22Rv1 (cell line): ENCODE measurements around the gene SLC25A36.

ENCODE experiments used
- H3K27ac ChIP-seq: fragments of 450-650 bp; 2 replicates; pipeline ENCODE4 v1.5.1; 2017
- CTCF ChIP-seq: fragments of 450-650 bp; IDR thresholded peaks from 2 replicates; pipeline ENCODE4 v1.5.1; 2017; ENCODE audit warnings: mild to moderate bottlenecking
- ZFX ChIP-seq: fragments of 450-650 bp; IDR thresholded peaks from 2 replicates; pipeline ENCODE4 v1.6.1; 2017; ENCODE audit warnings: antibody characterized with exemption, borderline replicate concordance

The SLC25A36 gene

GRCh38 chr3:140941434-140942220, at the start of gene SLC25A36:
Gene SLC25A36 (plus strand): TSS chr3:140941836. CDS start chr3:140942055, 219 bp downstream.
- TF ChIP-seq ZFX (no peak), CTCF (no peak; the same call in 1 of the 2 replicates)
- H3K27ac ChIP-seq, result peak within 1 kb of the TSS; percentile 71

GRCh38 chr3:140896997-140897396, 44.6 kb upstream of the SLC25A36 start:
- no peak overlapping the region for H3K27ac ChIP-seq
- TF ChIP-seq ZFX (no peak), CTCF (no peak)

- H3K27ac ChIP-seq, result no peak overlapping the region
- no peak for TF ChIP-seq ZFX
- peak; percentile 82 for TF ChIP-seq CTCF
Measured at GRCh38 chr3:140898340-140899180, 43.1 kb upstream of the SLC25A36 start.

GRCh38 chr3:140899363-140899762, 42.3 kb upstream of the SLC25A36 start:
- TF ChIP-seq CTCF (no peak), ZFX (no peak)
- no peak overlapping the region for H3K27ac ChIP-seq

GRCh38 chr3:140902791-140903190, 38.8 kb upstream of the SLC25A36 start:
- no peak for TF ChIP-seq ZFX
- TF ChIP-seq CTCF, result no peak
- H3K27ac ChIP-seq, result no peak overlapping the region

- TF ChIP-seq ZFX (no peak), CTCF (no peak)
- no peak overlapping the region for H3K27ac ChIP-seq
Measured at GRCh38 chr3:140903196-140903595, 38.4 kb upstream of the SLC25A36 start.

GRCh38 chr3:140904521-140904920, 37.1 kb upstream of the SLC25A36 start:
- TF ChIP-seq ZFX (no peak), CTCF (no peak)
- no peak overlapping the region for H3K27ac ChIP-seq
